GM19193 (cell line): ENCODE results near the gene FBXO11.

ENCODE experiments used
- POLR2A ChIP-seq: IDR thresholded peaks from 4 replicates; pipeline ENCODE4 v1.6.1; 2011; ENCODE audit not compliant: insufficient read depth, insufficient read length; ENCODE audit errors: extremely low read depth

The FBXO11 gene

GRCh38 chr2:47906157-47907038, at the start of gene FBXO11:
Gene FBXO11 (minus strand): TSS chr2:47906498. CDS start chr2:47905720, 778 bp downstream.
- peak; percentile 83 for TF ChIP-seq POLR2A

- TF ChIP-seq POLR2A: no peak
These were observed 44.3 kb upstream of the FBXO11 start for GRCh38 chr2:47950340-47951301.

DNA sequence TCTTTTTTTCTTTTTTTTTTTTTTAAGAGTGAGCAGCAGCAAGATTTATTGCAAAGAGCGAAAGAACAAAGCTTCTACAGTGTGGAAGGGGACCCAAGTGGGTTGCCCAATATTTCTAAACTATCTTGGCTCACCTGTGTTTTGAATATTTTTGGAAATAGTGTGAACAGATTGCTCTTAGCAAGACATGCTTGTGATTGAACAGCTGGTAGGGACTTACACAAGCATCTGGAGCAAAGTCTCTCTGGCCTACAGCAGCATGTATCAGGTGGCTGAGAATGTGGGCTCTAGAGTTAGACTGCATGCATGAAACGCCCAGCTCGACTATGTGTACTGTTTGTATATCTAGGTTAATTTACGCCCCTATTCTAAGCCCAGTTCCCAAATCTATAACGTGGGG, 40.3 kb upstream of the FBXO11 start:
- TF ChIP-seq POLR2A: no peak

GRCh38 chr2:47945046-47945781, 38.9 kb upstream of the FBXO11 start:
- no peak for TF ChIP-seq POLR2A

DNA sequence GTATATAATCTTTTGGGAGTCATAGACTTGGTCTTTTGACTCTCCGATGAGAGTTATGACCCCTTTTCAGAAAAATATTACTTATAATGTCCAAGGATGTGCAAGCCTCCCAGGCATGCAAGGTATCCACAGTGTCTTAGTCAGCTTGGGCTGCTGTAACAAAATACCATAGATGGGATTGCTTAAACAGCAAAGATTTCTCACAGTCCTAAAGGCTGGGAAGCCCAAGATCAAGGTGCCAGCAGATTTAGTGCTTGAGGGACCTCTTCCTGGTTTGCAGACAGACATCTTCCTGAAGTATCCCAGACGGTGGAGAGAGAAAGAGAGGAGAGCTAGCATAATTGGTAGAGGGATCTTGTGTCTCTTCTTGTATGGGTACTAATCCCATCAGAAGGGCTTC, 35.6 kb upstream of the FBXO11 start:
- no peak for TF ChIP-seq POLR2A

- no peak for TF ChIP-seq POLR2A
These were observed 31.4 kb upstream of the FBXO11 start for GRCh38 chr2:47937677-47938076.

DNA sequence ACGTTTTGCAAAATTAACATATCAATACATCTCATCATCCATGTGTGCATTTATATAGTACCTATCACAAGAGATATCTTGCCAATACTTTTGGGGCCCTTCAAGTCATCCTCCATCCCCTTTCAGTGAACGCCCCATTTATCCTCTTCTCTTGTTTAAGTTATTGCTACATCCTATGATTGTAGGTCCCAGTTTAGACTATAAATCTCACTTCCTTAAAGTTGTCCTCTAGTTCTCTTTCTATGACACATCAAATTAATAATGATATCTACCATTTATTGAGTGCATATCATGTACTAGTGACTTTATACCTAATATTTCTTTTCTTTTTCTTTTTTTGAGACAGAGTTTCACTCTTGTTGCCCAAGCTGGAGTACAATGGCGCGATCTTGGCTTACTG, 28.8 kb upstream of the FBXO11 start:
- no peak for TF ChIP-seq POLR2A

- no peak for TF ChIP-seq POLR2A
These were observed 11.7 kb upstream of the FBXO11 start for GRCh38 chr2:47918043-47918442.

GRCh38 chr2:47917276-47917961, 11.1 kb upstream of the FBXO11 start:
- TF ChIP-seq POLR2A: no peak

- TF ChIP-seq POLR2A: no peak
These were observed 10.1 kb upstream of the FBXO11 start for GRCh38 chr2:47916412-47916811.

- TF ChIP-seq POLR2A: no peak
These were observed 2.4 kb upstream of the FBXO11 start for GRCh38 chr2:47908682-47909081.

DNA sequence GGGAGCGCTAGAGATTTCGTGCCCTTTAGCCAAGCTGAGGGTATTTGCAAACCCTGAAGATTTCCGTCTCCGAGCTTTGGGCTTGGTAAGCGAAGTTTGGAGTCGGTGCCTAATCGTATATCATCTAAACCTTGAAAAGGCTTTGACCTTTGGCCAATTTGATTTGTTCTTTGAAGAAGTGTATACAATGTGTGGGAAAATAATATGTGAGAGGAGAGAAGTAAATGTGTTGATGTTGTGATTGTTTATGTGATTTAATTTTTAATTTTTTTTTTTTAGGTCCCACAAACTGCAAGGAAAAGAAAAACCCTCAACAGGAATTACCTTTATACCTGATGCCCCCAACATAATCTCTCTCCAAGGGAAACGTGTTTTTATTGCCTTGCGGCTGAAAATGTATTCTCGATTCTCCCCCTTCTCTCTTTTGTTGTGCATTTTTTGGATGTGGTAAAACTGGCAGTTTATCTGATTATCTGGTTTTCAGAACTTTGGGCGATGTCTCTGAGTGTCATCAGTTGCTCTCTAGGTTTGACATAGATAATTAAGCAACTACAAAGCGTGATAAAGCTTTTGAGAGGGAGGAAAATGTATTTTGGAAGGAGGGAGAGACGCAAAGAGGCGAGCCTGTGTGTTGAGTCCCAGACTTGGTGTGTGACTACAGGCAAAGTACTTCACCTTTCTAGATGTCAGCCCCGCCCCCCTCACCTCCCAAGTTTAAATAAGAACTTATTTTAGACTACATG, 912 bp upstream of the FBXO11 start:
- TF ChIP-seq POLR2A: no peak

- TF ChIP-seq POLR2A: peak; percentile 45
These were observed 727 bp downstream of the FBXO11 start for GRCh38 chr2:47905386-47906156.
